ENCODE measurements around the gene LTO1. TPM values are rescaled to one million over a fixed set of nuclear protein-coding genes. Genes with fewer than 3 reads are reported as not detected.

LTO1 gene
- polyA plus RNA-seq, 1 donor (not counting 4 experiments of a cell fraction or from before 2014, with no cell fraction given) = 24.3 TPM

DNA sequence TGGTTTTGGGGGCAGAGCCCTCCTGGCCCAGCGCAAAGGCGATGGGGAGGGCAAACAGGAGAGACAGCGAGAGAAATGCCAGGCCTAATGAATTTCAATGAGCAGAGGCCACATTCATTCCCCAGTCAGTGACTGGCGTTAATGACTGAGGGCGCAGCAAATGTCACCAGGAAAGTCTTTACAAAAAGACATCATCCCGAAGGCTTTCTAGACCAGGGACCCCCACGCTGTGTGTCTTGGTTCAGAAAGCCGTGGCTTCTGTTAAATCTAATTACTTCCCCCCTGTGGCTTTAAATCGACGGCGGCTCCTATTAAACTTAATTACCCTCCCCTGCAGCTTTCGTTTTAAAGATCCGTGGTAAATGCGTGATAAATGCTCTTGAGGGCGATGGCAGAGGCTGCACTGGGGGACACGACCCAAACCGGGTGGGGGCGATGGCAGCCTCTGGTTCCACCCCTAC, 30.2 kb upstream of the LTO1 start:
- FAIRE-seq = no peak
- dilution Hi-C loops (cut with MboI; ENCODE audit: extremely low pct_ligation_motif_present, low sequenced_read_pairs) = no loop called here
- no peak overlapping the region for H3K4me2 ChIP-seq (ENCODE audit: control insufficient read depth, extremely low read depth, insufficient read depth, low read depth, low read length)

DNA sequence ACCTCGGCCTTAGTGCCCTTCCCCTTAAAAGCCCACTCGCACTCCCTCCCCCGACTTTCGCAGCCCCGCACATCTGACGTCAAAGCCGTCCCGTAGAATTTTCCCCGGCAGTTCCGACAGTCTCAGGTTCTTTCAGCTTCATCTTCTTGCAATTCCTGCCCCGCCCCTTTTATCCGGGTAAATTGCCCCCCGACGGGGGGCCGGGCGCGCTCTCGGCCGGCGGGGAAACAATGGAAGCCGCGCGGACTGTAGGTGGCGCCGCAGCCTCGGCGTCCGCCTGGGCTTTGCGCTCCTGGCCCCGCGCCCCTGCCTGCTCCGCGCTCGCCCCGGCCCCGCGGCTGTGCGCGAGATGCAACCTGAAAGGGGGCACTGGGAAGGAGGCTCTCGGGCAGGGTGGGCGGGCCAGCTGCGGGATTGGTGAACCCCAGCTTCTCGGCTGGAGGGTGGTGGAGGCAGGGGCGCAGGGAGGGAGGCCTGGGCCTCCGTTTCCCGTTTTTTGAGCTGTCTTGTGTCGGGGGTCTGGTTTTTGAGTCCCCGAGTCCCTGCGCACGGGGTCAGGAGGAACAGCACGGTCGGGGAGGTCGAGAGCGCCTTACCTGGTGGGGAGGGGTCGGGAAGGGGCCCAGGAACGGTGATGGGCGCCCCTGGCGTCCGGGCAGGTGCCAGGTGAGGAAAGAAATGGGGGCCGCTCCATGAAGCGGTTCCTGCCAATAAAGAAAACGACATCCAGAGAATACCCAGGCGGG, 29.5 kb upstream of the LTO1 start:
- dilution Hi-C loops (cut with MboI; ENCODE audit: extremely low pct_ligation_motif_present, low sequenced_read_pairs) = no loop called here
- FAIRE-seq (no peak), DNase-seq (ENCODE audit: low read depth, low spot score) (no peak)
- Histone ChIP-seq H2AFZ (ENCODE audit: control insufficient read depth, low read length) (no peak overlapping the region), H3K27ac (ENCODE audit: control insufficient read depth, insufficient read depth, low read length) (no peak overlapping the region), H3K9ac (ENCODE audit: control insufficient read depth, extremely low read depth, insufficient read depth, low read length) (no peak overlapping the region), H3K4me2 (ENCODE audit: control insufficient read depth, extremely low read depth, insufficient read depth, low read depth, low read length) (peak overlapping the region; percentile 33), H3K27me3 (ENCODE audit: control insufficient read depth, extremely low read depth, insufficient read depth, low read length) (peaks cover 44% of the 10 kb centered on the region), H3K4me3 (ENCODE audit: control insufficient read depth in 2 of 3, extremely low read depth in 1 of 3, insufficient read depth in 2 of 3, low read depth in 1 of 3, low read length in 3 of 3) (peak overlapping the region in 2 of 3 experiments; percentile 0 to 2), H4K20me1 (ENCODE audit: control insufficient read depth, extremely low read depth, insufficient read depth, low read length) (no peaks in the 10 kb centered on the region), H3K79me2 (ENCODE audit: control insufficient read depth, insufficient read depth, low read length) (no peaks in the 10 kb centered on the region), H3K9me1 (ENCODE audit: control insufficient read depth, extremely low read depth, insufficient read depth, low read length) (no peaks in the 10 kb centered on the region), H3K9me3 (ENCODE audit: control insufficient read depth, low read depth, low read length) (no peaks in the 10 kb centered on the region), H3K4me1 (ENCODE audit: control insufficient read depth, extremely low read depth, insufficient read depth, low read length) (peaks cover 15% of the 10 kb centered on the region), H3K36me3 (ENCODE audit: control insufficient read depth in 2 of 2, extremely low read depth in 1 of 2, insufficient read depth in 2 of 2, low read length in 2 of 2) (no peaks in the 10 kb centered on the region)
- TF ChIP-seq, protein P1, sequence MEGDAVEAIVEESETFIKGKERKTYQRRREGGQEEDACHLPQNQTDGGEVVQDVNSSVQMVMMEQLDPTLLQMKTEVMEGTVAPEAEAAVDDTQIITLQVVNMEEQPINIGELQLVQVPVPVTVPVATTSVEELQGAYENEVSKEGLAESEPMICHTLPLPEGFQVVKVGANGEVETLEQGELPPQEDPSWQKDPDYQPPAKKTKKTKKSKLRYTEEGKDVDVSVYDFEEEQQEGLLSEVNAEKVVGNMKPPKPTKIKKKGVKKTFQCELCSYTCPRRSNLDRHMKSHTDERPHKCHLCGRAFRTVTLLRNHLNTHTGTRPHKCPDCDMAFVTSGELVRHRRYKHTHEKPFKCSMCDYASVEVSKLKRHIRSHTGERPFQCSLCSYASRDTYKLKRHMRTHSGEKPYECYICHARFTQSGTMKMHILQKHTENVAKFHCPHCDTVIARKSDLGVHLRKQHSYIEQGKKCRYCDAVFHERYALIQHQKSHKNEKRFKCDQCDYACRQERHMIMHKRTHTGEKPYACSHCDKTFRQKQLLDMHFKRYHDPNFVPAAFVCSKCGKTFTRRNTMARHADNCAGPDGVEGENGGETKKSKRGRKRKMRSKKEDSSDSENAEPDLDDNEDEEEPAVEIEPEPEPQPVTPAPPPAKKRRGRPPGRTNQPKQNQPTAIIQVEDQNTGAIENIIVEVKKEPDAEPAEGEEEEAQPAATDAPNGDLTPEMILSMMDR (optimal IDR thresholded peaks at IDR 0.05 in 1 of 3, IDR thresholded peaks at IDR 0.05 in 1 of 3, conservative IDR thresholded peaks at IDR 0.05 in 1 of 3; ENCODE audit: extremely low read depth in 1 of 3, insufficient read depth in 2 of 3, low read length in 3 of 3) = peak; percentile 45 to 84 (median 59)
- no peak for TF ChIP-seq EZH2 (IDR thresholded peaks at IDR 0.05; ENCODE audit: low read length)

More for the DNA sequence above, 30.2 kb upstream of the LTO1 start:
- Histone ChIP-seq H3K79me2 (ENCODE audit: control insufficient read depth, insufficient read depth, low read length) (no peaks in the 10 kb centered on the region), H3K9ac (ENCODE audit: control insufficient read depth, extremely low read depth, insufficient read depth, low read length) (no peak overlapping the region), H4K20me1 (ENCODE audit: control insufficient read depth, extremely low read depth, insufficient read depth, low read length) (no peaks in the 10 kb centered on the region), H3K4me3 (ENCODE audit: control insufficient read depth in 2 of 3, extremely low read depth in 1 of 3, insufficient read depth in 2 of 3, low read depth in 1 of 3, low read length in 3 of 3) (no peak overlapping the region), H3K27ac (ENCODE audit: control insufficient read depth, insufficient read depth, low read length) (no peak overlapping the region), H3K4me1 (ENCODE audit: control insufficient read depth, extremely low read depth, insufficient read depth, low read length) (peaks cover 15% of the 10 kb centered on the region), H2AFZ (ENCODE audit: control insufficient read depth, low read length) (no peak overlapping the region), H3K9me3 (ENCODE audit: control insufficient read depth, low read depth, low read length) (no peaks in the 10 kb centered on the region), H3K9me1 (ENCODE audit: control insufficient read depth, extremely low read depth, insufficient read depth, low read length) (no peaks in the 10 kb centered on the region), H3K36me3 (ENCODE audit: control insufficient read depth in 2 of 2, extremely low read depth in 1 of 2, insufficient read depth in 2 of 2, low read length in 2 of 2) (no peaks in the 10 kb centered on the region), H3K27me3 (ENCODE audit: control insufficient read depth, extremely low read depth, insufficient read depth, low read length) (peaks cover 44% of the 10 kb centered on the region)
- TF ChIP-seq, protein P1 (optimal IDR thresholded peaks at IDR 0.05 in 1 of 3, IDR thresholded peaks at IDR 0.05 in 1 of 3, conservative IDR thresholded peaks at IDR 0.05 in 1 of 3; ENCODE audit: extremely low read depth in 1 of 3, insufficient read depth in 2 of 3, low read length in 3 of 3) = no peak
- no peak for TF ChIP-seq EZH2 (IDR thresholded peaks at IDR 0.05; ENCODE audit: low read length)
- no peak for DNase-seq (ENCODE audit: low read depth, low spot score)

All from keratinocyte (primary cell).